Spinal cord (tissue), 10 donors: ENCODE measurements around the gene AGAP2. TPM values are rescaled to one million over a fixed set of nuclear protein-coding genes. Genes with fewer than 3 reads are reported as not detected.
A peak's percentile ranks its signal among the peaks of the same experiment; 100 is the strongest.
"Not testable (repeated sequence)": the region's sequence is repeated elsewhere in the genome, so short reads cannot be mapped to it uniquely, and the experiment has no call there.

Experiments used
- DNase-seq, 6 donors: peaks; one replicate each; pipeline versions ENCODE4 v3.0.0 to v3.0.0-alpha.2; 2013 to 2015; ENCODE audit warnings: low spot score in 6 of 6, low read depth in 4 of 6
- H3K27ac ChIP-seq: one replicate; pipeline ENCODE4 v1.5.1; 2013; ENCODE audit warnings: low read depth, low read length, control low read depth
- H3K27me3 ChIP-seq: one replicate; pipeline ENCODE4 v1.6.1; 2013; ENCODE audit warnings: low read length; ENCODE audit not compliant: control insufficient read depth, insufficient read depth
- H3K36me3 ChIP-seq: one replicate; pipeline ENCODE4 v1.6.1; 2013; ENCODE audit warnings: low read length; ENCODE audit not compliant: control insufficient read depth, insufficient read depth
- H3K4me1 ChIP-seq: one replicate; pipeline ENCODE4 v1.6.1; 2013; ENCODE audit warnings: low read length; ENCODE audit not compliant: control insufficient read depth, insufficient read depth
- H3K4me3 ChIP-seq: one replicate; pipeline ENCODE4 v1.5.1; 2013; ENCODE audit warnings: low read depth, low read length, control low read depth
- H3K9me3 ChIP-seq: one replicate; pipeline ENCODE4 v1.6.1; 2013; ENCODE audit warnings: low read length; ENCODE audit not compliant: control insufficient read depth, insufficient read depth
- WGBS: methylation state at CpG from one replicate; pipeline ENCODE4 v1.1.5; 2013; ENCODE audit warnings: missing lambda C conversion rate; ENCODE audit not compliant: insufficient coverage; 5-methylcytosine and 5-hydroxymethylcytosine counted together
- polyA plus RNA-seq, 2 donors: library from polyadenylated mRNA; unstranded; fragments of 120-200 nt; gene quantifications; one replicate each; pipeline ENCODE4 v1.2.1, GENCODE V29; 2013; ENCODE audit not compliant: insufficient read length in 2 of 2
- total RNA-seq, 2 donors: library from RNA; depleted of rRNA in 1 of 2; stranded (reverse); fragments of 120-200 nt in 1 of 2; fragments of >200 nt in 1 of 2; gene quantifications; one replicate each; pipeline versions ENCODE4 v1.2.3 to v1.2.4, GENCODE V29; 2013 to 2014
- donor health status: healthy.

Gene AGAP2
- total and polyA plus RNA-seq, 4 donors: 13.0 to 120 (median 68.3) TPM

DNA sequence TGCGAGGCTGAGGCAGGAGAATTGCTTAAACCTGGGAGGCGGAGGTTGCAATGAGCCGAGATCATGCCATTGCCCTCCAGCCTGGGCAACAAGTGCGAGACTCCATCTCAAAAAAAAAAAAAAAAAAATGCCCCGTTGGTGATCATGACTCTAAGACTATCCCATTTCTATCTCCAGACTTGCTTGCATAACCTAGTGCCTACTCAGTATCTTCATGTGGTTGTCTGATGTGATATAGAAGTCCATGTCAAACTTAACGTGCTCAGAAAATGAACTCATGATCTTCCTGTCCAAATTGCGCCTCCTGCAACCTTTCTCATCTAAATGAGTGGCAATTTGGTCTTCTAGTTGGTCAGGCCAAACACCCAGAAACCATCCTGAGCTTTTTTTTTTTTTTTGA is 39.4 kb upstream of the AGAP2 start:
- Histone ChIP-seq H3K27me3 (no peaks in the 10 kb centered on the region), H3K9me3 (no peaks in the 10 kb centered on the region), H3K36me3 (peaks cover 10% of the 10 kb centered on the region), H3K4me1 (peaks cover 9% of the 10 kb centered on the region), H3K27ac (no peak overlapping the region), H3K4me3 (no peak overlapping the region)
- 96% methylated on average over 3 of the region's 7 CpGs for WGBS
- no peak for DNase-seq

GRCh38 chr12:57777367-57777766 is 38.8 kb upstream of the AGAP2 start:
- Histone ChIP-seq H3K4me3 (no peak overlapping the region), H3K27me3 (no peaks in the 10 kb centered on the region), H3K27ac (no peak overlapping the region), H3K36me3 (peaks cover 10% of the 10 kb centered on the region), H3K9me3 (no peaks in the 10 kb centered on the region), H3K4me1 (peaks cover 10% of the 10 kb centered on the region)
- 87% methylated on average over 3 of the region's 7 CpGs for WGBS
- DNase-seq: no peak

DNA sequence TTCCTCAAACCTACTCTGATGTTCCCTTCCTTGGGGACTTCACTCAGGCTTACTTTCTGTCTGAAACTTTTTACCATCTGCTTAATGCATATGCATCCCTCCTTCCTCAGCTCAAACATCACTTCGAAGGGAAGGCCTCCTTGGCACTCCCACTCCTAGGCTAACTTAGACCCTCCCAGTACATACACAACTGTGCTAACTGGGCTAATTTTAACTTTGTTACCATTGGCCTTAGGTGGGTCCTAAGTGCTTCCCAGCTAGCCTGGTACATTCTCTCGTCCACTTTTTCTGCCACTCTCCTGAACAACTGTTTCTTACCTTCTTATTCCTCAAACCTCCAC is 37.7 kb upstream of the AGAP2 start:
- no peak overlapping the region for H3K27ac ChIP-seq
- H3K4me3 ChIP-seq: no peak overlapping the region
- H3K9me3 ChIP-seq: no peaks in the 10 kb centered on the region
- no peak for DNase-seq
- no peaks in the 10 kb centered on the region for H3K27me3 ChIP-seq
- WGBS: 83% methylated on average over 2 of the region's 2 CpGs
- peaks cover 17% of the 10 kb centered on the region for H3K4me1 ChIP-seq
- H3K36me3 ChIP-seq: peaks cover 10% of the 10 kb centered on the region

- Histone ChIP-seq H3K27ac (no peak overlapping the region), H3K27me3 (no peaks in the 10 kb centered on the region), H3K4me1 (peaks cover 18% of the 10 kb centered on the region), H3K36me3 (peaks cover 10% of the 10 kb centered on the region), H3K4me3 (no peak overlapping the region), H3K9me3 (no peaks in the 10 kb centered on the region)
- DNase-seq: no peak
- WGBS: 83% methylated on average over 3 of the region's 4 CpGs
These were observed 37.2 kb upstream of the AGAP2 start for GRCh38 chr12:57775563-57776246.

DNA sequence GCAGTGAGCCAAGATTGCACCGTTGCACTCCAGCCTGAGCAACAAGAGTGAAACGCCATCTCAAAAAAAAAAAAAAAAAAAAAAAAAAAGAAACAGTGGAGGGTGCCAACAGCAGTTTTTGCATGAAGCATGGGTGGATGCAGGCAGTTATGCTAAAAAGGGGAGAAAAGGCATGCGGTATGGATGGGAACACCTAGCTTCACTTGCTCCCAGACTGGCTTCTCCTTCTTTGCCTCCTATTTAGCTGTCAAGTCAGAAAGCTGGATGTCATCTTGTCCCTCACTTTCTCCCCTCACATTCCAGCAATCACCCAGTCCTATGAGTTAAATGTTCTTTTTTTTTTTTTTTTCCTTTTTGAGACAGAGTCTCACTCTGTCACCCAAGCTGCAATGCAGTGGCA is 36.5 kb upstream of the AGAP2 start:
- 80% methylated on average over 2 of the region's 3 CpGs for WGBS

GRCh38 chr12:57774634-57775033 is 36.1 kb upstream of the AGAP2 start:
- WGBS: 83% methylated on average over 4 of the region's 11 CpGs
- not testable (repeated sequence) for H3K27me3 ChIP-seq, H3K36me3 ChIP-seq, H3K9me3 ChIP-seq, H3K27ac ChIP-seq, DNase-seq, H3K4me3 ChIP-seq
- H3K4me1 ChIP-seq: peaks cover 18% of the 10 kb centered on the region

More for the DNA sequence above, 36.5 kb upstream of the AGAP2 start:
- no peak for DNase-seq
- H3K4me1 ChIP-seq: peaks cover 18% of the 10 kb centered on the region
- H3K9me3 ChIP-seq: no peaks in the 10 kb centered on the region
- no peaks in the 10 kb centered on the region for H3K27me3 ChIP-seq
- no peak overlapping the region for H3K27ac ChIP-seq
- peaks cover 6% of the 10 kb centered on the region for H3K36me3 ChIP-seq
- no peak overlapping the region for H3K4me3 ChIP-seq

DNA sequence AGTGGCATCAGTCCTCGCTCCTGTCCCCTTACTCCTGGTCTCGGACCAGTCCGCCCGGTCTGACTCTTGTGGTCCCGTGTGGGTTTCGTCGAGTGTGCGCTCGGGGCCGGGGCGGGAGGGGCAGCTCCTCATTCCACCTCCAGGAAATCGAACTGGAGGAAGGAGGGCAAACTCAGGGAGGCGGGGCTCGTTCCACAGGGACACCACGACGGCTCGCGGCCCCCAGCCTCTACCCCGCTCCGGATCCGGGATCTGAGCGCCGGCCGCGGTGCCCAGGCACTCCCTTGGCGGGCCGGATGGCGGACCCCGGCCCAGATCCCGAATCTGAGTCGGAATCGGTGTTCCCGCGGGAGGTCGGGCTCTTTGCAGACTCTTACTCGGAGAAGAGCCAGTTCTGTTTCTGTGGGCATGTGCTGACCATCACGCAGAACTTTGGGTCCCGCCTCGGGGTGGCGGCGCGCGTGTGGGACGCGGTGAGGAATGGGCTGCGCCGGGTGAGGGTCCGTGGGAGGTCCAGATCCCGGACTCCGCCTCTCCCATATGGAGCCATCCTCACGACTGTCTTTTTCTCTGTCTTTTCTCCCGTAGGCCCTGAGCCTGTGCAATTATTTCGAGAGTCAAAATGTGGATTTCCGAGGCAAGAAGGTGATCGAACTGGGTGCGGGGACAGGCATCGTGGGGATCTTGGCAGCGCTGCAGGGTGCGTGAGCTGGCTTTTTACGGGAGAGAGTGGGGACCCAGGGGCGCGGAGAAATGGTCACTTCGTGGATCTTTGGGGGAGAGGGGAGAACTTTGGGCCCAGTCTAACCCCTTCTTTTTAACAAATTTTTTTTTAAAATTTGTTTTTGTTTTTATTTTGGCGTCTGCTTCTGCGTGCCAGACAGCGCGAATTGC is 34.1 kb upstream of the AGAP2 start, which contains the start of gene EEF1AKMT3:
Gene EEF1AKMT3, plus strand, starts transcription at position 186 of the 894 bp plus-strand sequence. Its CDS starts 111 bp downstream, at position 297.
- H3K4me1 ChIP-seq: peaks cover 18% of the 10 kb centered on the region
- H3K27ac ChIP-seq: peak within 1 kb of the TSS; percentile 94
- H3K9me3 ChIP-seq: no peaks in the 10 kb centered on the region
- H3K4me3 ChIP-seq: peak within 1 kb of the TSS; percentile 99
- DNase-seq: peak in 2 of 6 donors; percentile 63 to 70
- H3K27me3 ChIP-seq: peaks cover 4% of the 10 kb centered on the region
- peaks cover 12% of the 10 kb centered on the region for H3K36me3 ChIP-seq
- WGBS: 0% methylated on average over 49 of the region's 67 CpGs

DNA sequence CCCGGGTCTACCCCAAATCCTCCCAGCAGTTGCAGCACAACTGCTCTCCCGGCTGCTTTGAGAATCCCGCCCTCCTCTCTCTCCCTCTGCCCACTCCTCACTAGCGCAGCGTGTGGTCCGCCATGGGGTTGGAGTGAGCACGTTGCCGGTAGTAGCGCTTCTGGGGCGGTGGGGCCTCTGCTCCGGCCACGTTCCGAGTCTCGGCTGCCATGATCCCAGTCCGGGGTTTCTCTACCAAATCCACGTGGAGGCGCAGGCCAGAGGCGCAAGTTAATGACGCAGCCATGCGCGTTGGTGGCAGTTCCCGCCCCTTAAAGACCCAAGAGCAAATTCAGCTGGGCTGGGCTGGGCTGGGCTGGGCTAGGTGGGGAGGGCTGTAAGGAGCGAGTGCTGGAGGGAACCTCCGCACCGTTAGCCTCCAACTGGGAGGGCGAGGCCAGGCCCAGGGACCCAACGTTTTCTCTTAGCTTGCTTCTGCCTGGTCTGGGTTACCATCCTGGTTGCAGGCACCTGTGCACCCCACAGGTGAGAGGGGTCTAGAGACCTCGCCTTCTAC is 33.4 kb upstream of the AGAP2 start, which contains the start of gene METTL1:
Gene METTL1, minus strand, starts transcription at position 233 of the 556 bp plus-strand sequence. Its CDS starts 22 bp downstream, at position 211.
- WGBS: 0% methylated on average over 26 of the region's 28 CpGs
- peak within 1 kb of the TSS; percentile 94 for H3K27ac ChIP-seq
- no peaks in the 10 kb centered on the region for H3K9me3 ChIP-seq
- H3K27me3 ChIP-seq: peaks cover 11% of the 10 kb centered on the region
- DNase-seq: peak; percentile 90 to 99 (median 96)
- peak within 1 kb of the TSS; percentile 99 for H3K4me3 ChIP-seq
- peaks cover 12% of the 10 kb centered on the region for H3K36me3 ChIP-seq
- peaks cover 20% of the 10 kb centered on the region for H3K4me1 ChIP-seq

DNA sequence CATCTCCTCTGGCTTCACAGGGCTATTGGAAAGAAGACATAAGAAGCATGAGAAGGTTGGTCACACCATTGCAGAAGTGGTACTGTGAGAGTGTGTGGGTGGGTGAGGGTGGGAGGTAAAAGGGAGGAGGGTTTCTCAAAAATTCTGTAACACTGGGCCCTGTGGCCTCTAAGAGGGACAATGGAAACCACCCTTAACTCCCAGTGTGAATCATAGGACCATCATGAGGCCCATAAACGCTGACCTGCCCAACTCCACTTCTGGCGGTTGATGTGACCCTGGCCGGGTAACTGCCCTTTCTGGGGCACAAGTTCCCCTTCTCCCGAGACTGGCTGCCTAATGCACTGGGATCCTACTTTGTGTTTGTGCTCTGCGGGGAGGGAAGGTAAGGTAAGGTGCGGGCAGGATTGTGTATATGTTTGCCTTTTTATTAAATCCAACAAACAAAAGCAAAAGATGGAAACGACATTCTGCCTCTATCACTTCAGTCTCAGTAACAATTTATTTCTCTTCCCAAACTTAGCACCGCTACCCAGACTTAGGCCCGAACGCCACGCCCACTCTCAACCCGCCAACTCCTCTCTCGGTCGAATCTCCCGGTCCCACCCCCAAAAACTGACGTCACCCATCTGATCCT is 32.8 kb upstream of the AGAP2 start:
- Histone ChIP-seq H3K27me3 (peaks cover 17% of the 10 kb centered on the region), H3K36me3 (peaks cover 12% of the 10 kb centered on the region), H3K4me3 (peak overlapping the region; percentile 99), H3K9me3 (no peaks in the 10 kb centered on the region), H3K4me1 (peaks cover 26% of the 10 kb centered on the region), H3K27ac (peak overlapping the region; percentile 94)
- DNase-seq: peak in 5 of 6 donors; percentile 76 to 97 (median 85)
- WGBS: 0% methylated on average over 13 of the region's 16 CpGs
